HG03457 (cell line): ENCODE measurements around the gene MAEA.
"Not testable (repeated sequence)": the region's sequence is repeated elsewhere in the genome, so short reads cannot be mapped to it uniquely, and the experiment has no call there.

Source experiments
- ATAC-seq: cut with Tn5 transposase; IDR thresholded peaks from one replicate; pipeline ENCODE4 v1.9.1; 2021; ENCODE audit warnings: moderate number of reproducible peaks; ENCODE audit not compliant: unreplicated experiment

MAEA gene

GRCh38 chr4:1364217-1364616, 74.5 kb downstream of the MAEA start:
- ATAC-seq = no peak

DNA sequence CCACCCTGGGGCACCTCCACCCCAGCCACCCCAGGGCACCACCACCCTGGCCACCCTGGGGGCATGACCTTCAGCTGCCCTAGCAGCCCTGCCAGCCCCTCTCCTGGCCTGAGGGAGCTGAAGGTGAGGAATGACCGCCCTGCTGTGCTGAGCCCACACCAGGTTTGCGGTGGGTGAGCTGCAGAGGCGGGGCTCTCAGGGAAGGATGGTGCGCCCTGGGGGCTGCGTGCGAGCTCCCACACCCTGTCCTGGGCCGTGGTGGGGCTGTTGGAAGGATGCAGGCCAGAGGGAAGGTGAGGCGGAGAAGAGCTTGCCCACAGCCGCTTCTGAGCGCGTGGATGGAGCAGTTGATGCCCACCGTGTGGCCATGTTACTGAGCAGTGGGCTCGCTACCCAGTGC, 75.1 kb downstream of the MAEA start:
- ATAC-seq = no peak

DNA sequence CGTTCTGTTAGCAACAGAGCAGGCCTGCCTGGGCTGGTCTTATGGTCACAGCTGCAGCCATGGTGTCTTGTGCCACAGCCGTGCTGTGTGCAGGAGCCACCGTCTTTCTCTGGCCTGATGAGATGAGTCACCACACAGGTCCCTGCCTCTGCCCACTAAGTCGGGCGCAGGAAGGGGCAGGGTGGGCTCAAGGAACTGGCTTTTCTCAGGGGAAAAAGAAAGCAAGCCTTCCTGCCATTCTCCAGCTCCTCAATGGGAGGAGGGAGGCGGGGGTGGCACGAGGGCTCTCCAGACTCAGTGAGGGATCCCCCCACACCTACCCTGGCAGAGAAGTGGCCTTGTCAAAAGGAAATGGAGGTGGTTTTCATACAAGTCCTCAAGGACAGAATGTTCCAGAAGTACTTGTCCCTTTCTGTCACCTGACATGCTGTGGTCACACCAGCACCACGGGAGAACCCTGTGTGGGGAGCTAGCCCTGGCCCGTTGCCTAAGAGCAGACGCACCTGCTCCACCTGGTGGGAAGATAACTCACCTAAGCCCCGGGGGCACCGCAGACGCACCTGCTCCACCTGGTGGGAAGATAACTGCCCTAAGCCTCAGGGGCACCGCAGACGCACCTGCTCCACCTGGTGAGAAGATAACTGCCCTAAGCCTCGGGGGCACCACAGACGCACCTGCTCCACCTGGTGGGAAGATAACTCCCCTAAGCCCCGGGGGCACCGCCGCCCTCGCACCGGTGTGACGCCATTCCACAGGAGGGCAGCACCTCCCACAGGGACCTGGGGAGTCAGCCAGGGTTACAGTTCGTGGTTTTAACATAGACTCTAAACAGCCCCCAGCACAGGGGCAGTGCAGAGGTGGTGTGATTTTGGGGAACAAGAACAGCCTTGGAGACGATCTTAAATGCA, 75.8 kb downstream of the MAEA start:
- ATAC-seq = no peak

- no peak for ATAC-seq
Observed at GRCh38 chr4:1366371-1367229, 76.9 kb downstream of the MAEA start.

GRCh38 chr4:1367230-1367935, 77.7 kb downstream of the MAEA start:
- ATAC-seq = no peak

GRCh38 chr4:1367936-1368289, 78.2 kb downstream of the MAEA start:
- ATAC-seq = no peak

GRCh38 chr4:1368421-1369090, 78.9 kb downstream of the MAEA start:
- ATAC-seq = no peak

DNA sequence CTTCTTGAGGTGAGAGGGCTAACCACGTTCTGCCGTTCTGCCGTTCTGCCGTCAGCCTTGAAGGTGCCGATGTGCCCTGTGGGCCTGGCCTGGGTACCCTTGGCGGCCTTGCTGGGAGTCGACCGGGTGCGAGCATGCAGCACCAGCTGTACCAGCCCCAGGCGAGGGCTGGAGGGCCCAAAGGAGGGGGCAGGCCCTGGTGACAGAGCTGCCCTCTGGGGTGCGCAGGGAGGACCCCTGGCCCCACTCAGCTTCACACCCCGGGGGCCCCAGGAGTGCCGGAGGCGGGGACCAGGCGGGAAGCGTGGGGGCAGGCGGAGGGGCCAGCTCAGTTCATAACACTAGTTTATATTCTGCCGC, 79.4 kb downstream of the MAEA start:
- no peak for ATAC-seq

DNA sequence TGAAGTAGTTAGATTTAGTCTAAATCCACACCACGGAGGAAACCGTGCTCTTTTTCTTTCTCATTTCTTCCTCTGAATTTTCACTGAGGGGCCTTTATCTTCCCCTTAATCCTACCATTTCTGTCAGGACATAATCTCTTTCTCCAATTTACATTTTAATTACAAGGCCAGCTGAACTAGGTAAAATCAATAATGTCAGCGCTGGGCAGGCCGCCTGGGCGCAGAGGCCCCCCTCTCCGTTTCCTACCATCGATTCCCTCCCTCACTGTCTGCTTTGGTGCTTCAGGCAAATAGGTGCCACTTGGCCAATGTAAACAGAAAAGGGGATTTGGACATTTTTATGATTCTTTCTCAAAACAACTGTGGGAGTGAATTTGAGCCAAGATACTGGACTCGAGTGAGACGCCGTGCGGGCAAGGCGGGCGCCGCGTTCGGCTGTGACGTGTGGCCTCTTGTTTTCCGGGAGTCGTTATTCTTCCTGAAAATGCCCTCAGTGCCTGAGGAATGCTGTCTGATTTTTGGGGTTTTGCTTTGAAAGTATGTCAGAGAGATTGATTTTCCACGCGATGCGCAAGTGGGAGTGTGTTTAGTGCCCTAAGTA, 79.9 kb downstream of the MAEA start:
- ATAC-seq = no peak

- ATAC-seq = no peak
Observed at GRCh38 chr4:1370321-1371124, 80.8 kb downstream of the MAEA start.

DNA sequence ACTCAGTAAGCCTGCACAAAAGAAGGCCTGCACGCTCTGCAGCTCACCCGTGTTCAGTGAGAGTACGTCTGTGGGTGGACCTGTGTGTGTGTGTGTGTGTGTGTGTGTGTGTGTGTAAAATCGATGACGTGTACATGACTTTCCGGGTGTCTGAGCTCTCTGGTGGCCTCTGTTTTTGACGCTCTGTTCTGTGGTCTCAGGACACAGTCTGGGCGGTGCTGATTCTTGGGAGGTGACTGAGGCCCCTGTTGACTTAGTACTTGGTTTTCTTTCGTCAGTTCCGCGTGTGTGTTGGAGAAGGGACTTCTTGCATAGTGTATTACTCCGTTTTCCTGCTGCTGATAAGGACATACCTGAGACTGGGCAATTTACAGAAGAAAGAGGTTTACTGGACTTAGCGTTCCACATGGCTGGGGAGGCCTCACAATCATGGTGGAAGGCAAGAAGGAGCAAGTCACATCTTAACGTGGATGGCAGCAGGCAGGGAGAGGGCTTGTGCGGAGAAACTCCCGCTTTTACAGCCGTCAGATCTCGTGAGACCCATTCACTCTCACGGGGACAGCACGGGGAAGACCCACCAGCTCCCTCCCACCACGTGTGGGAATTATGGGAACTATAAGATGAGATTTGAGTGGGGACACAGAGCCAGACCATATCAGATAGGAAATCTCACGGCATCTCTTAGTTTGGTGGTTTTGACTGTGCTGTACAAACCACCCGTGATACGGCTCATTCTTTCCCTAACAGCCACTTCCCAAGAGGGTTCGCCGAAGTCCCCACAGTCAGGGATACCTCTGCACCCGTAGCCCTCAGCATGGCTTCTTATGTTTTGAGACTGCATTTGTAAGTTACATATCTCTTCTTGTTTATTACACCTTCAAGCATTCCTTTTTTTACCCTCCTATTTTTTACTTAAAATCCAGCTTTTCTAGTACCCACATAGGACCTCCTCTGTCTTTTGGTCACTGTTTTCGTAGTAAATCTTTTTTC, 81.8 kb downstream of the MAEA start:
- no peak for ATAC-seq

DNA sequence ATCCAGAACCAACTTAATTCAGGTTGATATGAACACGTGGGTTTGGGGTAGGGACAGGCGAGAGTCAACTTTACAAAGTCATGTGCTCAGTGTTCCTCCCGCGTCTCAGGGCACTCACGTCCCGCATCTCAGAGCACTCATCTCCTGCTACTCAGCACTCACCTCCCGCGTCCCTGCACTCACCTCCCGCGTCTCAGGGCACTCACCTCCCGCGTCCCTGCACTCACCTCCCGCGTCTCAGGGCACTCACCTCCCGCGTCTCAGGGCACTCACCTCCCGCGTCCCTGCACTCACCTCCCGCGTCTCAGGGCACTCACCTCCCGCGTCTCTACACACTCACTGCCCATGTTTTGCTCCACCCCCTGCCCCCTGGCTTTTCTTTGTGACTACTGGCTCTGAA, 82.9 kb downstream of the MAEA start:
- ATAC-seq = not testable (repeated sequence)

DNA sequence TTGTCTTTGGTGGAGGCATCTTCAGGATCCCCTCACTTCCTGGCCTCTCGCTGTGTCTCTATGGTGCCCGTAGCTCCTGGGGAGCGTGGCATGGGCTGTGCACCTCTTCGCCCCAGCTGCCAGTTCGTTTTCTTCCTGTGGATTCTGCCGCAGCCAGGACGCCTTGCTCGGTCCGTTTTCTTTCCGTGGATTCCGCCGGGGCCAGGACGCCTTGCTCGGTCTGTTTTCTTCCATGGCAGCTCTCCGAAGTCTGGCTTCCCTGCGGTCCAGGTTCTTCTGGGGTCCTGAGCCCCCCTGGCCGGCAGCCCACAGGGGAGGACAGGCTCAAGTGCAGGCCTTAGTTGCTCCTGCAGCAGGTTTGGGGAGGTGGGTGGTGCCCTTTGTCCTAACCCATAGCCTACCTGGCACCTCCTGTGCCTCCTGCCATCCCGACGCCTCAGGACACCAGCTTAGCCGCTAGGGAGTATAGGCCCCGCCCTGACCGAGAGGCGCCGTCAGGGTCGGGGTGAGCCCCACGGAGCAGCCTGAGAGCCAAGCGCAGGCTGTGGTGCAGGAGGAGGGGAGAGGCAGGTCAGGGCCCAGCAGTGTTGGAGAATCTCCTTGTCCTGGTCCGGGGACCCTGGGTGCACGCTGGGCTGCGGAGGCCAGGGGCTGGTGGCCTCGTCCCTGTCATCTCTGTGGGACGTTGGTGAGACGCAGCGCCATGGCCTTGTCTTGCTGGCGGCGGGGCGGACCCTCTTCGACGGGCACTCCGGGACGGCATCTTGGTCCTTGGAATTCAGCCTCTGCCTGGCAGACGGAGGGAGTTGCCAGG, 84.4 kb downstream of the MAEA start:
- ATAC-seq = no peak

DNA sequence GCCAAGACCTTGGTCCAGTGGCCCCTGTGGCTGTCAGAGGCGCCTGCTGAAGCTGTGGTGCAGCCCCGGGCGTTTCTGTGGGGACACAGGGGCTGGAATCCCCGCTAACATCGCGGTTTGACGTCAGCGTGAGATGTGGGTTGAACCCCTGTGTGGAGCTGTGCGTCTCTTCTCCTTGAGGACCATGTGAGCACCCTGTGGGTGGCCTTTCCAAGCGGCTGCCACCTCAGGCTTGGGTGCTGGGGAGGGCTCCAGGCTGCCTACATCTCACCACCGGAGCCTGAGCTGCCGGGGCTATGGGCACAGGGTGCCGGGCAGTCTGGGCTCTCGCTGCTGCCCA, 85.0 kb downstream of the MAEA start:
- no peak for ATAC-seq

DNA sequence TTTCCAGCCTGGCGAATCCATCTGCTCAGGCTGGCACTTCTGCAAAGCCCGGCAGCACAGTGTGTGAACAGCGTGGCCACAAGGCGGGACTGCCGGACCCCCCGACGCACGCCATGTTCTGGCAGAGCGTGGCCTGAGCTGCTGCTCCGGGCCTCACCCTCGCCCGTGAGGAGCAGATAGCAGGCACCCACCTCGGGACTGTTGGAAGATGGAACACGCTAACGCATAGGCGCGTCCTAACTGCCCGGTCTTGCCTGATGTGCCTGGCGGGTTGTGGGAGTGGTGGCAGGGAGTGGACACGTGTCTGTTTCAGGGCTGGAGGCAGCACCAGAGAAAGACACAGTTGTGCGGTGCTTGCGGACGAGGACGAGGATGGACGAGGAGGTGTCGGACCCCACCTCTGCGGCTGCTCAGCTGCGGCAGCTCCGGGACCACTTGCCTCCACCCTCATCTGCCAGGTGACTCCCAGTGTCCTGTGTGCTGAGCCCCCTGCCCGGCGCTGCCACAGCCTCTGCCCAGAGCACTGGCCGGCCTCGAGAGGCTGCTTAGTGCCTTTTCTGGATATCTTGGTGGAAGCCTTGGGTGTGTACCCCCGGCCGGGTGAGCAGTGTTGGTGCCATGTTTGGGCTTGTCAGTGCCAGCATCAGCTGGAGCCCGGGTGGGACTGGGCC, 85.5 kb downstream of the MAEA start:
- ATAC-seq = no peak

DNA sequence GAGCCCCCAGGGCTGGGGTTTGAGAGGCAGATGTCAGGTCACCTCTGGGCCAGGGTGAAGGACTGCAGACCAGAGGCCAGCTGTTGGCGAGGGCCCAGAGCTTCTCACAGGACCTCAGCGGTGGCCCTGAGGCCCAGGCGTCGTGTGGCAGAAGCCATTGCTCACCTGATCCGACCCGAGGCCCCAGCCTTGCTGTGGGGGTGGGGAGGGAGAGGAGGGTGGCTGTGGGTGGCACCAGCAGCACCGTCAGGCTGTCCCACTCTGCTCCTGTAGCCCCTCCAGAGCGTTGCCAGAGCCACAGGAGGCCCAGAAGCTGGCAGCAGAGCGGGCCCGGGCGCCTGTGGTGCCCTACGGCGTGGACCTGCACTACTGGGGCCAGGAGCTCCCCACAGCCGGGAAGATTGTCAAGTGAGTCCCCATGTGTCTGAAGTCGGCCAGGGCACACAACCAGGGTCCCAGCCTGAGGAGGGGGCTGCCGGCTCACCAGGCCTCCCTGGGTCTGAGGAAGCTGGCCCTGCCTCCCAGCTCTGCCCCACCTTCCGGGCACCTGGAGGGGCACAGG, 86.2 kb downstream of the MAEA start:
- no peak for ATAC-seq

- no peak for ATAC-seq
Observed at GRCh38 chr4:1376391-1376840, 86.7 kb downstream of the MAEA start.
